ENCODE results near the gene CPNE2. TPM values are rescaled to one million over a fixed set of nuclear protein-coding genes. Genes with fewer than 3 reads are reported as not detected.
"Not testable (repeated sequence)": the region's sequence is repeated elsewhere in the genome, so short reads cannot be mapped to it uniquely, and the experiment has no call there.

Gene CPNE2
- total and polyA plus RNA-seq, 5 donors from 2014 or later = 15.3 to 54.7 (median 42.7) TPM

DNA sequence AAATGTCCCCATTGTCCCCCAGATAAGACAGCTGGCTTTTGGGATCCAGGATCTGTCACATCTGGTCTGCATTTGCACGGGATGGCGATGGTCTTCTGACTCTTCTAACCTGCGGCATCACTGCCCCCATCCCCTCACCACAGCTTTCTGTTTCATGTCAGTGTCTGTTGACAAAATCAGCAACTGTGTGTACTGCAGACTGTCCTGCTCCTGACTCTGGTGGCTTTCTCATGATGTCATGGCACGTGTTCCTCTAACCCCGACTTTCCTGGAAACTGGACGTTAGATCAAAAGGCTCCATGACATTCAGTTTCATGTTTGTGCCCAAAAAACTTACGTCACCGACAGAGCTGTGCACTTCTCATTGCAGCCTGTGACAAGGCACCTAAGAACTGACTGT, 30.1 kb upstream of the CPNE2 start:
- Histone ChIP-seq H3K4me3 (ENCODE audit: low read depth, low read length) (no peak overlapping the region), H3K4me1 (ENCODE audit: control insufficient read depth, insufficient read depth, low read length, poor library complexity, severe bottlenecking) (no peaks in the 10 kb centered on the region), H3K9me3 (ENCODE audit: control insufficient read depth in 2 of 2, low read length in 2 of 2) (no peaks in the 10 kb centered on the region), H3K27ac (ENCODE audit: insufficient read depth, low read length, poor library complexity, severe bottlenecking) (no peak overlapping the region), H3K27me3 (ENCODE audit: control insufficient read depth, insufficient read depth, low read length) (no peaks in the 10 kb centered on the region), H3K36me3 (ENCODE audit: control insufficient read depth, insufficient read depth, low read length) (peaks cover 72% of the 10 kb centered on the region)
- ATAC-seq (ENCODE audit: low read depth in 2 of 2) = no peak
- H3K4me1 Mint-ChIP-seq = peaks cover 0 to 16% (median 0%) of the 10 kb centered on the region in 4 donors
- H3K27ac Mint-ChIP-seq = peak overlapping the region in 1 of 3 donors; percentile 7
- H3K9me3 Mint-ChIP-seq = no peaks in the 10 kb centered on the region
- no peak for DNase-seq
- H3K4me3 Mint-ChIP-seq = no peak overlapping the region
- no peaks in the 10 kb centered on the region for H3K27me3 Mint-ChIP-seq
- H3K36me3 Mint-ChIP-seq = peaks cover 34% of the 10 kb centered on the region

DNA sequence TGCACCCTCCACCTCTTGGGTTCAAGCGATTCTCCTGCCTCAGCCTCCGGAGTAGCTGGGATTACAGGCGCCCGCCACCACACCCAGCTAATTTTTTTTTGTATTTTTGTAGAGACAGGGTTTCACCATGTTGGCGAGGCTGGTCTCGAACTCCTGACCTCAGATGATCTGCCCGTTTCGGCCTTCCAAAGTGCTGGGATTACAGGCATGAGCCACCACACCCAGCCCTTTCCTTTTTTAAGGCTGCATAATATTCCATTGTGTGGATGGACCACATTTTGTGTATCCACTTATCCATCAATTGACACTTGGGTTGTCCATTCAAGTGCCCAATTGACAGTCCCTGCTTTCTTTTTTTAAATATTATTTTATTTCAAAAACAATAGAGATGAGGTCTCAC, 29.2 kb upstream of the CPNE2 start:
- peaks cover 32% of the 10 kb centered on the region for H3K36me3 Mint-ChIP-seq
- not testable (repeated sequence) for H3K4me3 Mint-ChIP-seq; DNase-seq; H3K9me3 Mint-ChIP-seq; H3K4me1 ChIP-seq (ENCODE audit: control insufficient read depth, insufficient read depth, low read length, poor library complexity, severe bottlenecking); H3K27me3 ChIP-seq (ENCODE audit: control insufficient read depth, insufficient read depth, low read length); H3K27ac Mint-ChIP-seq; H3K9me3 ChIP-seq (ENCODE audit: control insufficient read depth in 2 of 2, low read length in 2 of 2); H3K27ac ChIP-seq (ENCODE audit: insufficient read depth, low read length, poor library complexity, severe bottlenecking); H3K4me3 ChIP-seq (ENCODE audit: low read depth, low read length); ATAC-seq (ENCODE audit: low read depth in 2 of 2); H3K27me3 Mint-ChIP-seq
- H3K4me1 Mint-ChIP-seq = peaks cover 0 to 13% (median 0%) of the 10 kb centered on the region in 4 donors
- peaks cover 69% of the 10 kb centered on the region for H3K36me3 ChIP-seq (ENCODE audit: control insufficient read depth, insufficient read depth, low read length)

DNA sequence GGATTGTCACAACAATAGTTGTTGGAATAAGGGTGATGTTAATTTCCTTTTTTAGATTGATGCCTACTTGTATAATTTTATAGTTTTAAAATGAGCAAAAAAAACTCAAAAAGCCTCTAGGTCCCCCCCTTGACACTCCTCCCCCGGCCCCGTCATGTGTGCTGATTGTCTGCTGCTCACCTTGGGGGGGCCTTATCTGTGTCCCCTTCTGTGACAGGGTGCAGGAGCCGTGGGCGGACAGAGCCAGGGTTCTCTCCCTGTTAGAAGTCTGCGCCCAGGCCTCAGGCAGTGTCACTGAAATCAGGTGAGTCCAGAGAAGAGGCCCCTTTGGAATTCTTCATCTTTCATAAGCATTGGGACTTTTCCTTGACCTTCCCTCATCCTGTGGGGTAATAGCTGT, 27.4 kb upstream of the CPNE2 start:
- Histone ChIP-seq H3K27me3 (ENCODE audit: control insufficient read depth, insufficient read depth, low read length) (no peaks in the 10 kb centered on the region), H3K36me3 (ENCODE audit: control insufficient read depth, insufficient read depth, low read length) (peaks cover 70% of the 10 kb centered on the region), H3K4me3 (ENCODE audit: low read depth, low read length) (no peak overlapping the region), H3K27ac (ENCODE audit: insufficient read depth, low read length, poor library complexity, severe bottlenecking) (no peak overlapping the region), H3K4me1 (ENCODE audit: control insufficient read depth, insufficient read depth, low read length, poor library complexity, severe bottlenecking) (no peaks in the 10 kb centered on the region), H3K9me3 (ENCODE audit: control insufficient read depth in 2 of 2, low read length in 2 of 2) (no peaks in the 10 kb centered on the region)
- DNase-seq = no peak
- Mint-ChIP-seq H3K27ac (no peak overlapping the region), H3K36me3 (peaks cover 38% of the 10 kb centered on the region), H3K4me1 (peaks cover 0 to 16% (median 7%) of the 10 kb centered on the region in 4 donors), H3K9me3 (peaks cover 0 to 2% (median 0%) of the 10 kb centered on the region in 7 donors), H3K27me3 (no peaks in the 10 kb centered on the region), H3K4me3 (peak overlapping the region in 1 of 4 donors; percentile 89)
- no peak for ATAC-seq (ENCODE audit: low read depth in 2 of 2)

DNA sequence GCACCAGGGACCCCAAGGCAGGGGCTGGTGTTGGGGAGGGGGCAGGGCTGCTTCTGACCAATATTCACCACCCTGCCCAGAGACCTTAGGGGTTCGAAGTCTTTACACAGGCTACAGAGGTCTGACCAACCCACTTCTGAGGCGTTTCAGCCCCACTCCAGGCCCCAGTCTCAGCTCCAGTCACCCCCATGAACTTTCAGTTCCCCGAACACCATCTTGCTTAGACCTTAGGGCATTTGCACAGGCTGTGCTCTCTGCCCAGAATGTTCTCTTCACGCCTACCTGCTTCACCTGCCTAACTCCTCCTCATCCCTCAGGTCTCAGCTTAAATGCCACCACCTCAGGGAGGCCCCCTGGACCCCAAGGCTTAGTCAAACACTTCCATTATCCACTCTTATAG, 25.8 kb upstream of the CPNE2 start:
- no peaks in the 10 kb centered on the region for H3K27me3 Mint-ChIP-seq
- Histone ChIP-seq H3K27ac (ENCODE audit: insufficient read depth, low read length, poor library complexity, severe bottlenecking) (no peak overlapping the region), H3K27me3 (ENCODE audit: control insufficient read depth, insufficient read depth, low read length) (no peaks in the 10 kb centered on the region), H3K4me1 (ENCODE audit: control insufficient read depth, insufficient read depth, low read length, poor library complexity, severe bottlenecking) (no peaks in the 10 kb centered on the region), H3K36me3 (ENCODE audit: control insufficient read depth, insufficient read depth, low read length) (peaks cover 62% of the 10 kb centered on the region), H3K4me3 (ENCODE audit: low read depth, low read length) (no peak overlapping the region), H3K9me3 (ENCODE audit: control insufficient read depth in 2 of 2, low read length in 2 of 2) (no peaks in the 10 kb centered on the region)
- H3K4me3 Mint-ChIP-seq = no peak overlapping the region
- peaks cover 30% of the 10 kb centered on the region for H3K36me3 Mint-ChIP-seq
- ATAC-seq (ENCODE audit: low read depth in 2 of 2) = peak in 1 of 2 donors; percentile 23
- peak overlapping the region; percentile 71 to 91 (median 87) for H3K27ac Mint-ChIP-seq
- DNase-seq = no peak
- peaks cover 0 to 8% (median 7%) of the 10 kb centered on the region in 4 donors for H3K4me1 Mint-ChIP-seq
- peaks cover 0 to 2% (median 0%) of the 10 kb centered on the region in 7 donors for H3K9me3 Mint-ChIP-seq

DNA sequence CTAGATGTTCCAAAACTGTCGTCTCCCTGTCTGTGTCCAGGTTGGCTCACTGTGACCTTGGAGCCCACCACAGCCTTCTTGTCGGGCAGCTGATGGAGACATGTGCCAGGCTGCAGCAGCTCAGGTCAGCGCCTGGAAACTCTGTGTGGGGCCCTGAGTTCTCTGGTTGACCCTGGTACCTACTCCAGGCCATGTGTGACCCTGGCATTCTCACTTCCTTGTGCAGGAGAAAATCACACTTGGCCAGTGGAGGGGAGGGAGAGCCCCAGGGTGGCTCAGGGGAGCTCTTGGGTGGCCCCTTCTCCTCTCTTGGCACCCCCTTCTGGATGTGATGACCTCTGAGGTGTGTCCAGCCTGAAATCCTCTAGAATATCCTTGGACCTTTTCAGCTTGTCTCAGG, 25.0 kb upstream of the CPNE2 start:
- no peaks in the 10 kb centered on the region for H3K27me3 ChIP-seq (ENCODE audit: control insufficient read depth, insufficient read depth, low read length)
- no peak overlapping the region for H3K4me3 ChIP-seq (ENCODE audit: low read depth, low read length)
- H3K27ac ChIP-seq (ENCODE audit: insufficient read depth, low read length, poor library complexity, severe bottlenecking) = no peak overlapping the region
- Mint-ChIP-seq H3K36me3 (peaks cover 26% of the 10 kb centered on the region), H3K4me1 (peaks cover 0 to 8% (median 7%) of the 10 kb centered on the region in 4 donors), H3K27ac (peak overlapping the region; percentile 71 to 91 (median 87)), H3K4me3 (no peak overlapping the region), H3K9me3 (peaks cover 0 to 2% (median 0%) of the 10 kb centered on the region in 7 donors), H3K27me3 (no peaks in the 10 kb centered on the region)
- no peaks in the 10 kb centered on the region for H3K4me1 ChIP-seq (ENCODE audit: control insufficient read depth, insufficient read depth, low read length, poor library complexity, severe bottlenecking)
- DNase-seq = no peak
- H3K36me3 ChIP-seq (ENCODE audit: control insufficient read depth, insufficient read depth, low read length) = peaks cover 62% of the 10 kb centered on the region
- no peak for ATAC-seq (ENCODE audit: low read depth in 2 of 2)
- H3K9me3 ChIP-seq (ENCODE audit: control insufficient read depth in 2 of 2, low read length in 2 of 2) = no peaks in the 10 kb centered on the region

DNA sequence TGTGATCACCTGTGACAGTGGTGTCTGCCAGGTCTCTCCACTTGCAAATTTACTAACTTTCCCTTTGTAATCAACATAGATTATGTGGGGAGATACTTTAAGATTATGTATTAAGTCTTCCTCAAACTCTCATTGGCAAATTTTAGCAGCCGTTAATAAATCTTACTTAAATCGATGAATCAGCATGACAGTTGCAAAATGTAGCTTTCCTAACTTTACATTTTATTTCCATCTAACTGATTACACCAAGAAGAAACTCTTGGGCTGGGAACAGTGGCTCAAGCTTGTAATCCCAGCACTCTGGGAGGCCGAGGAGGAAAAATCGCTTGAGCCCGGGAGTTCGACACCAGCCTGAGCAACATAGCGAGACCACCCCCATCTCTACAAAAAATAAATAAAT, 23.3 kb upstream of the CPNE2 start:
- Histone ChIP-seq H3K9me3 (ENCODE audit: control insufficient read depth in 2 of 2, low read length in 2 of 2) (no peaks in the 10 kb centered on the region), H3K4me1 (ENCODE audit: control insufficient read depth, insufficient read depth, low read length, poor library complexity, severe bottlenecking) (no peaks in the 10 kb centered on the region), H3K4me3 (ENCODE audit: low read depth, low read length) (no peak overlapping the region), H3K27me3 (ENCODE audit: control insufficient read depth, insufficient read depth, low read length) (no peaks in the 10 kb centered on the region), H3K27ac (ENCODE audit: insufficient read depth, low read length, poor library complexity, severe bottlenecking) (no peak overlapping the region), H3K36me3 (ENCODE audit: control insufficient read depth, insufficient read depth, low read length) (peaks cover 71% of the 10 kb centered on the region)
- H3K4me1 Mint-ChIP-seq = peaks cover 0 to 8% (median 7%) of the 10 kb centered on the region in 4 donors
- H3K36me3 Mint-ChIP-seq = peaks cover 27% of the 10 kb centered on the region
- ATAC-seq (ENCODE audit: low read depth in 2 of 2) = no peak
- no peak overlapping the region for H3K4me3 Mint-ChIP-seq
- DNase-seq = no peak
- H3K27ac Mint-ChIP-seq = peak overlapping the region in 2 of 3 donors; percentile 65 to 87
- no peaks in the 10 kb centered on the region for H3K27me3 Mint-ChIP-seq
- peaks cover 0 to 2% (median 0%) of the 10 kb centered on the region in 7 donors for H3K9me3 Mint-ChIP-seq

DNA sequence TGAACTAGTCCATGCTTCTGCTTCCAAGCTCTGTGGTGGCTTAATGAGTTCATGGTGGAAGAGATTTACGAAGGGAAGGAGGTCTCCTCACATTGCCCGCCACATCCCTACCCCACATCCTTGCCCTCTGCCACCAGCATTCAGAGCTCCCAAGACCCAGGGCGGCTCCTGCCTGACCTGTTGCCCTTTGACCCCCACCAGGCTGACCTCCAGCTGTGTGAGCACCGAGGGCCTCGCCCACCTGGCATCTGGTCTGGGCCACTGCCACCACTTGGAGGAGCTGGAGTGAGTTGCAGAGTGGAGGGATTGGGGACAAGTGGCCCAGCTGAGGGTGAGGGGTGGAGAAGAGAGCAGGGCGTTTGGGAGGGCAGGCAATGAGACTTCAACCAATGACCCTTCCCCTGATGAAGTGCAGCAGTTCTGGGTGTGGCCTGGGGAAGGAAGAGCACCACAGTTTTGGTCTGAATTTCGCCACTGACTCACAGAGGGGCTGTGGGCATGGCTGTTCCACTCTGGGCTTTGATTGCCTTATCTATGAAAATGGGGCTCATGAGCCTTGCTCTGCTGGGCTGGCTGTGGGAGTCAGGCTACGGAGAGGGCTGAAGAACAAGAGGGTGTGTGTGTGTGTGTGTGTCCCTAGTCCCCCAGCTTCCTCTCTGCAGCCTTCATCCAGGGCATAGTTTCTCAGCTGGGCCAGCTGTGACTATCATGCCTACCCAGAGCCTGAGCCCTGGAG, 22.6 kb upstream of the CPNE2 start:
- DNase-seq = no peak
- no peak for ATAC-seq (ENCODE audit: low read depth in 2 of 2)
- no peaks in the 10 kb centered on the region for H3K9me3 ChIP-seq (ENCODE audit: control insufficient read depth in 2 of 2, low read length in 2 of 2)
- peak overlapping the region; percentile 48 for H3K27ac ChIP-seq (ENCODE audit: insufficient read depth, low read length, poor library complexity, severe bottlenecking)
- Mint-ChIP-seq H3K4me1 (peaks cover 0 to 8% (median 7%) of the 10 kb centered on the region in 4 donors), H3K9me3 (peaks cover 0 to 2% (median 0%) of the 10 kb centered on the region in 7 donors), H3K27ac (peak overlapping the region; percentile 32 to 87 (median 62)), H3K27me3 (no peaks in the 10 kb centered on the region), H3K36me3 (peaks cover 27% of the 10 kb centered on the region), H3K4me3 (no peak overlapping the region)
- H3K27me3 ChIP-seq (ENCODE audit: control insufficient read depth, insufficient read depth, low read length) = no peaks in the 10 kb centered on the region
- no peak overlapping the region for H3K4me3 ChIP-seq (ENCODE audit: low read depth, low read length)
- no peaks in the 10 kb centered on the region for H3K4me1 ChIP-seq (ENCODE audit: control insufficient read depth, insufficient read depth, low read length, poor library complexity, severe bottlenecking)
- H3K36me3 ChIP-seq (ENCODE audit: control insufficient read depth, insufficient read depth, low read length) = peaks cover 79% of the 10 kb centered on the region

DNA sequence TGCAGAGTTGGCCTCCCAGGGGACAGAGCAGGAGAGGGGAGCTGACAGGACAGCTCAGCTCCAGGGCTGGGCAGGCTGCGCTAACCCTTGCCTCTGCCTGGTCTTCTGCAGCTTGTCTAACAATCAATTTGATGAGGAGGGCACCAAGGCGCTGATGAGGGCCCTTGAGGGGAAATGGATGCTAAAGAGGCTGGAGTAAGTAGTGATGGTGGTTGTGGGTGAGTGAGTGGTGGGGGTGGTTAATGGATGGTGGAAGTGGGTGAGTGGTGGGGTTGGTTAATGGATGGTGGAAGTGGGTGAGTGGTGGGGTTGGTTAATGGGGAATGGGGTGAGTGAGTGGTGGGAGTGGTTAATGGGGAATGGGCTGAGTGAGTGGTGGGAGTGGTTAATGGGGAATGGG, 22.0 kb upstream of the CPNE2 start:
- H3K9me3 Mint-ChIP-seq = peaks cover 0 to 2% (median 0%) of the 10 kb centered on the region in 7 donors
- H3K27me3 ChIP-seq (ENCODE audit: control insufficient read depth, insufficient read depth, low read length) = no peaks in the 10 kb centered on the region
- H3K36me3 Mint-ChIP-seq = peaks cover 27% of the 10 kb centered on the region
- H3K4me3 ChIP-seq (ENCODE audit: low read depth, low read length) = no peak overlapping the region
- no peak for ATAC-seq (ENCODE audit: low read depth in 2 of 2)
- peaks cover 79% of the 10 kb centered on the region for H3K36me3 ChIP-seq (ENCODE audit: control insufficient read depth, insufficient read depth, low read length)
- no peak for DNase-seq
- H3K4me3 Mint-ChIP-seq = no peak overlapping the region
- peak overlapping the region in 1 of 3 donors; percentile 32 for H3K27ac Mint-ChIP-seq
- no peaks in the 10 kb centered on the region for H3K4me1 ChIP-seq (ENCODE audit: control insufficient read depth, insufficient read depth, low read length, poor library complexity, severe bottlenecking)
- peak overlapping the region; percentile 48 for H3K27ac ChIP-seq (ENCODE audit: insufficient read depth, low read length, poor library complexity, severe bottlenecking)
- peaks cover 0 to 8% (median 7%) of the 10 kb centered on the region in 4 donors for H3K4me1 Mint-ChIP-seq
- H3K27me3 Mint-ChIP-seq = no peaks in the 10 kb centered on the region
- H3K9me3 ChIP-seq (ENCODE audit: control insufficient read depth in 2 of 2, low read length in 2 of 2) = no peaks in the 10 kb centered on the region
